GM12801 (cell line): ENCODE results near the gene SLC37A1.

ENCODE experiments used
- CTCF ChIP-seq: IDR thresholded peaks from one replicate; pipeline ENCODE4 v1.5.1; 2011; ENCODE audit warnings: control low read depth; ENCODE audit not compliant: insufficient read length; ENCODE audit errors: extremely low read depth

SLC37A1 gene

GRCh38 chr21:42576639-42577038, 63.0 kb downstream of the SLC37A1 start:
- no peak for TF ChIP-seq CTCF

- no peak for TF ChIP-seq CTCF
Observed at GRCh38 chr21:42578034-42578433, 64.4 kb downstream of the SLC37A1 start.

GRCh38 chr21:42578761-42579415, 65.2 kb downstream of the SLC37A1 start:
- no peak for TF ChIP-seq CTCF

- TF ChIP-seq CTCF = no peak
Observed at GRCh38 chr21:42579456-42580075, 65.9 kb downstream of the SLC37A1 start.

- TF ChIP-seq CTCF = no peak
Observed at GRCh38 chr21:42580076-42580792, 66.6 kb downstream of the SLC37A1 start.

- TF ChIP-seq CTCF = no peak
Observed at GRCh38 chr21:42580793-42581321, 67.2 kb downstream of the SLC37A1 start.

- TF ChIP-seq CTCF = no peak
Observed at GRCh38 chr21:42581336-42581992, 67.8 kb downstream of the SLC37A1 start.
